DMS53 (cell line): Measurements from ENCODE around the gene PLA2G12B.
"Not testable (repeated sequence)": the region's sequence is repeated elsewhere in the genome, so short reads cannot be mapped to it uniquely, and the experiment has no call there.

Experiments
- DNase-seq: peaks from one replicate; lab custom pipeline; 2025; lab: John Stamatoyannopoulos, UW

The PLA2G12B gene

GRCh38 chr10:72935361-72935760 lies 19.2 kb downstream of the PLA2G12B start:
- DNase-seq, result no peak

GRCh38 chr10:72932259-72933015 lies 22.2 kb downstream of the PLA2G12B start:
- DNase-seq, result no peak

- DNase-seq, result no peak
Measured at GRCh38 chr10:72930276-72930675, 24.3 kb downstream of the PLA2G12B start.

GRCh38 chr10:72928798-72929197 lies 25.8 kb downstream of the PLA2G12B start:
- no peak for DNase-seq

DNA sequence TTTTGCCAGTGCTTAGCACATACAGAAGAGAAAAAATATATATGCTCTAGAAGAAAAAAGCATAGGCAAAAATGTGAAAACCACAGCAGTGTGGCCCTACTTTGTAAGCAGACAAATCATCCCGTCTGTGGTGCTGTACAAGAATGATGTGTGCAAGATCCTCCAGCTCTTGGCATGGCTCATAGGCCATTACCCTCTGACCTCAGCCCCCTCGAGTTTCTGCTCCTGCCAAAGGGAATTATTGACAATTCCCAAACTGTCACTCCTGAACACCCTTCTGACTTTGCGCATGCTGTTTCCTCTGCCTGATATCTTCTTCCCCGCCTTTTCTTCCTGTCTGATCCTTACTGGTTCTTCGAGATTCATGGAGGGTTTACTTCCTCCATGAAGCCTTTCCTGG lies 27.1 kb downstream of the PLA2G12B start:
- DNase-seq, result no peak

GRCh38 chr10:72925951-72926465 lies 28.6 kb downstream of the PLA2G12B start:
- no peak for DNase-seq

GRCh38 chr10:72924351-72924750 lies 30.3 kb downstream of the PLA2G12B start:
- DNase-seq, result no peak

DNA sequence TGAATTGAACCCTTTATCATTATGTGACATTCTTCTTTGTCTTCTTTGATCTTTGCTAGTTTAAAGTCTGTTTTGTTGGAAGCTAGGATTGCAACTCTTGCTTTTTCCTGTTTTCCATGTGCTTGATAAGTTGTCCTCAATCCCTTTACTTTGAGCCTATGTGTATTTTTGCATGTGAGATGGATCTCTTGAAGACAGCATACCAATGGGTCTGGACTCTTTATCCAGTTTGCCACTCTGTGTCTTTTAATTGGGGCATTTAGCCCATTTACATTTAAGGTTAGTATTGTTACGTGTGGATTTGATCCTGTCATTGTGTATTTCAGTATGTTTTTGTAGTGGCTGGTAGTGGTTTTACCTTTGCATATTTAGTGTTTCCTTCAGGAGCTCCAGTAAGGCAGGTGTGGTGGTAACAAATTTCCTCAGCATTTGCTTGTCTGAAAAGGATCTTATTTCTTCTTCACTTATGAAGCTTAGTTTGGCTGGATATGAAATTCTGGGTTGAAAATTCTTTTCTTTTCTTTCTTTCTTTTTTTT lies 33.4 kb downstream of the PLA2G12B start:
- DNase-seq, result not testable (repeated sequence)

- peak; percentile 7 for DNase-seq
Measured at GRCh38 chr10:72918352-72918751, 36.3 kb downstream of the PLA2G12B start.

GRCh38 chr10:72917803-72918332 lies 36.7 kb downstream of the PLA2G12B start:
- not testable (repeated sequence) for DNase-seq

GRCh38 chr10:72917201-72917600 lies 37.4 kb downstream of the PLA2G12B start:
- DNase-seq, result not testable (repeated sequence)

- no peak for DNase-seq
Measured at GRCh38 chr10:72913287-72913686, 41.3 kb downstream of the PLA2G12B start.

DNA sequence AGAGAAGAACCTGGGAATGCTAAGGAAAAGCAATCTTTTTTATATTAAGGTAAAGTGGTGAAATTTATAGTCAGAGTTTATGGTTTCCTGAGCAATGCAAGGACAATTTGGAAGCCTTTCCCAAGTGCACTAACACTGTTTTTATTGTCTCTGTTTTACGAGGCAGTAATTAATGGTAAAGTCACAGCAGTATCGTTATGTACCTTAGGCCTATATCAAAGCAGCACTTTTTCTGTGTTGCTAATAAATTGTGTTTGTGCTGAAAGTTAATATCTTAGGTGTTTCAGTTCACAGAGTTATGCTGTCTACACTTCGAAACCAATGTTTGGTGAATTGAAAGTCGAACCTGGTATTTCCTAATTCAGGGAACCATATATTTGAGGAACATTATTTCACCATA lies 41.9 kb downstream of the PLA2G12B start:
- DNase-seq, result no peak

- no peak for DNase-seq
Measured at GRCh38 chr10:72911758-72912157, 42.8 kb downstream of the PLA2G12B start.

- DNase-seq, result no peak
Measured at GRCh38 chr10:72910705-72911104, 43.9 kb downstream of the PLA2G12B start.

DNA sequence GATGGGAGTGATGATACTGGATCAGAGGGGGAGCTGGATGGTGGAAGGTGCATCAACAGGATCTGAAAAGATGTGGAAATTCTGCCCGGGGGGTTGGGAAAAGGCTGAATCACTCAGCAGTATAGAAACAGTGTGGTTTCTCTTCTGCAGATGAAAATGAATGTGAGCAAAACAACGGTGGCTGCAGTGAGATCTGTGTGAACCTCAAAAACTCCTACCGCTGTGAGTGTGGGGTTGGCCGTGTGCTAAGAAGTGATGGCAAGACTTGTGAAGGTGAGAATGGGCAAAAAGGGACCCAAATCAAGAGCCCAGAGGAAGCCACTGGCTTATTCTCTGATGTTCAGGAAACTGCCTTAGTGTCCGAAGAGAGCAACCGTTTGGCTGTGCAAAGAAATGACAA lies 48.2 kb downstream of the PLA2G12B start:
- no peak for DNase-seq

DNA sequence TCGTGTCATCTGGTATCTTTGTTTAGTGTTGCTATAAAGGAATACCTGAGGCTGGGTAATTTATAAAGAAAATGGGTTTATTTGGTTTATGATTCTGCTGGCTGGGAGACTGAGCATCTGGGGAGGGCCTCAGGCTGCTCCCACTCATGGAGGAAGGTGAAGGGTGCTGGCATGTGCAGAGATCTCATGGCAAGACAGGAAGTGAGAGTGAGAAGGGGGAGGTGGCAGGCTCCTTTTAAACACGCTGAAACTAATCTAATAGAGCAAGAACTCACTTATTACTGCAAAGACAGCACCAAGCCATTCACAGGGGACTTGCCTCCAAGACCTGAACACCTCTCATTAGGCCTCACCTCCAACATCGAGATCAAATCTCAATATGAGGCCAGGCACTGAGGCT lies 49.8 kb downstream of the PLA2G12B start:
- DNase-seq, result no peak

GRCh38 chr10:72903941-72904446 lies 50.6 kb downstream of the PLA2G12B start:
- DNase-seq, result not testable (repeated sequence)

DNA sequence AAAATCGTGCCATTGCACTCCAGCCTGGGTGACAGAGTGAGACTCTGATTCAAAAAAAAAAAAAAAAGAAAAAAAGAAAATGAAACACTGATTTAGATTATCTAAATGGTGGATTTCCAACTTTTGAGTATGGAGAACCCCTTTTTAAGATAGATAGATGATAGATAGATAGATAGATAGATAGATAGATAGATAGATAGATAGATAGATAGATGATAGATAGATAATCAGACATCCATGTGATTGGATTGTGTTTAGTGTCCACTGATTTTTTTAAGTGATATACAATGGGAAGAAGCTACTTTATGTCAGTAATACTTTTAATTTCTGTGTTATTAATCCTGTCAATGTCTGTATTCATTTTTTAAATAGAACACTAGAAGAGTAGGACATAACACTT lies 55.1 kb downstream of the PLA2G12B start:
- DNase-seq, result no peak

DNA sequence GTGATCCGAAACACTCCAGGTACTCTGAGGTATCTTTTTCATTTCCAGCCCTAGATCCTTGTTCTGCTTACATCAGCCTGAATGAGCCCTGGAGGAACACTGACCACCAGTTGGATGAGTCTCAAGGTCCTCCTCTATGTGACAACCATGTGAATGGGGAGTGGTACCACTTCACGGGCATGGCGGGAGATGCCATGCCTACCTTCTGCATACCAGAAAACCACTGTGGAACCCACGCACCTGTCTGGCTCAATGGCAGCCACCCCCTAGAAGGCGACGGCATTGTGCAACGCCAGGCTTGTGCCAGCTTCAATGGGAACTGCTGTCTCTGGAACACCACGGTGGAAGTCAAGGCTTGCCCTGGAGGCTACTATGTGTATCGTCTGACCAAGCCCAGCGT lies 56.0 kb downstream of the PLA2G12B start:
- no peak for DNase-seq

DNA sequence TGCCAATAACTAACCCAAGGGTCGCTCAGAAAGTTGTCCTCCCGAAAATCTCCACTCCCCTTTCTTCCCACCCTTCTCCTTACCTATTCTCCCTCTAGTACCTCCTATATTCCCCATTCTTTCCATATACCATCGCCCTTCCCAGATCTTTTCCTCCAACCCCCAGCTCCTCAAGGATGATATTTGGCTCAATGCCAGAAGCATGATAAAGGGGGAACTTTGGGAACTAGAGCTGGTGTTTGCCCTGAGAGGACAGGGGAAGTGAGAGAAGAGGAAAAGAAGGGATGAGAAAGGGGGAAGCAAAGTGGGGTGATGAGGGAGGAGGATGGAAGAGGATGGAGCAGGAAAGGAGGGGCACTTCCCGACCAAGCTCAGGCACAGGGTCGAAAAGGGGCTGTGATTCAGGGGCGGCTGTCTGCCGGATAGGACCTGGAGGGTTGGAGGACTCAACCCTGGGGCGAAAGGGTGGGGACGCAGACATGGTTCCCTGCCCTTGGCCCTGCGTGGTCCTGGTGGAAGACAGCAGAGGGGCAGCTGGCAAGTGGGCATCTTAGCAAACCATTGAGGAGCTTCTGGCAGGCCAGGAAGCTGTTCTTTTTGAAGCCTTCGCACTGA lies 59.3 kb downstream of the PLA2G12B start:
- DNase-seq, result no peak

DNA sequence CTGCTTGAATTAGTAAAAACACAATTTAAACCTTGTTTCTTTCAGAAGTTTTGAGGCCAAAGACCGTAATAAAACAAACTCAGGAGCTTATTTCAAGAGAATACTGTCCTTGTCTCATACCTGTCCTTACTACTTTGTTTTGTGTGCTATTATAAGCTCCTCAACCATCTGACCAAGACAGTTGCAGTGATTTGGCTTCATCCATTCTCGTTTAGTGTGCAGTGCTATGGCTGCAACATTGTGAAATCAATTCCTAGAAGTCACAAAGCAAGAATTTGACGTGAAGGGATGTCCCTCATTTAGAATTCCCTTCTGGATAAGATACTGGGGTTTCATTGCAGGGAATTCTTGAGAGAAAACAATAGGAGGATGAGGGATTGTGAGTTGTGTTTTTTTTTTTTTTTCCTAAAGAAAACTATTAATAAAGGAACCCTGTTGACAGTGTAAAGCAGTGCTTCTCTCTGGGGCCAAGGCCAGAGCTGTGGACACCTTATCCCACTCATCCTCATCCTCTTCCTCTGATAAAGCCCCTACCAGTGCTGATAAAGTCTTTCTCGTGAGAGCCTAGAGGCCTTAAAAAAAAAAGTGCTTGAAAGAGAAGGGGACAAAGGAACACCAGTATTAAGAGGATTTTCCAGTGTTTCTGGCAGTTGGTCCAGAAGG lies 61.3 kb downstream of the PLA2G12B start, which contains the start of gene OIT3:
TSS of gene OIT3 (plus strand) at position 604 of the 663 bp plus-strand sequence. CDS start 60 bp downstream, outside the sequence.
- no peak for DNase-seq
